ENCODE data around the gene STAT5B. TPM values are rescaled to one million over a fixed set of nuclear protein-coding genes. Genes with fewer than 3 reads are reported as not detected.

Gene STAT5B
- total and polyA plus RNA-seq, 4 donors = 18.0 to 106 (median 66.3) TPM

DNA sequence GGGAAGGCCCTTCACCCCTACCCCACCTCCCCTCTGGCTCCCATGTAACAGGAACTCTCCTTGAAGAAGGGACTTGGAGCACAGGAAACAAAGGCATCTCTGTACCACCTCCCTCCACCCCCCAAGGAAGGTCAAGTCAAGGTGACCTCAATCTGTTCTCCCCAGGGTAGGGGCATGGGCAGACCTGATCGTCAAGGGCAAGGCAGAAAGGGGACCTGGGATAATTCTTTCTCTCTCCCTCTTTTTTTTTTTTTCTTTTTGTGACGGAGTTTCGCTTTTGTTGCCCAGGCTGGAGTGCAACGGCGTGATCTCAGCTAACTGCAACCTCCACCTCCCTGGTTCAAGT, 7.8 kb upstream of the STAT5B start:
- no peaks in the 10 kb centered on the region for H3K36me3 ChIP-seq (ENCODE audit: control insufficient read depth in 1 of 2, insufficient read depth in 2 of 2, low read length in 1 of 2)
- WGBS, 2 donors = 86 to 90% methylated on average over 5 of the region's 5 CpGs
- H3K27ac ChIP-seq (ENCODE audit: low read depth in 1 of 2, low read length in 2 of 2) = no peak overlapping the region
- DNase-seq = peak; percentile 13 to 19
- no peaks in the 10 kb centered on the region for H3K4me1 ChIP-seq (ENCODE audit: control insufficient read depth in 1 of 2, insufficient read depth in 2 of 2, low read length in 2 of 2)
- no peaks in the 10 kb centered on the region for H3K27me3 ChIP-seq (ENCODE audit: control insufficient read depth in 1 of 2, insufficient read depth in 2 of 2, low read length in 1 of 2)
- intact Hi-C loops (cut with DNase I) = no loop called here
- H3K4me3 ChIP-seq (ENCODE audit: low read length in 2 of 2) = no peak overlapping the region
- ATAC-seq (ENCODE audit: low FRiP score) = no peak
- no peaks in the 10 kb centered on the region for H3K9me3 ChIP-seq (ENCODE audit: control insufficient read depth, low read length)

DNA sequence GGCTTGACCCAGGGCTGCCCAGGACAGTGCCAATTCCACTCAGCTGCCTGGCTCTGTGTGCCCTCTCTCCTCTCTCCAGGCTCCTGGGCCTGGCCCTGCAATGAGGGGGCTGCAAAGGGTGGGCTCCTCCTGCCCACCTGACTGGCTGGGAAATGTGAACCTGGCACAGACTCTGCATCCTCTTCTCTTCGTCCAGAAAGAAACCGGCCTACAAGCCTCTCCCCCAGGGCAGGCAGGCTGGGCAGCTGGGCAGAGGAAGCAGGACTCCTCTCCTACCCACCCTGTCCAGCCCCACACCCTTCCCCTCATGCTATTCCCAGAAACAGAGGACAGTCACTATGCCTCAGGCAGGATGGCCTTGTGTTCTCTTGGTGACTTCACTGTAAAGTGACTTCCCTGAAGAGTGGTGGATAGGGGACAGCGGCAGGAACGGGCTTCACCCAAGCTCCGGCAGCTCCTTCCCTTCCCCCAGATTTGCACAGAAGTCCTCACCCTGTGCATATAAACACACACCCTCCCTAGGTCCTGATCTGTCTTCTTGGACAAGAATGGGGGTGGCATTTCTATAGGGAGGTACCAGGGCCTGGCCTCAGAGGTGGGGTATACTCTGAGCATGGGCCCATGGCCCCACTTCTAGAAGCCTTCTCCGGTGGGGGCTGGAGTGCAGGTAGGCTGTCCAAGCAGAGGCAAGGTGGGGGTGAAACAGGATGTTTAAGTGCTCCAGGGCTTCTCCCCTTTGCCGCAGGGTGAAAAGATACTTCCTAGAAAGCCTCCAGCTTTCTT, 7.2 kb upstream of the STAT5B start:
- intact Hi-C loops (cut with DNase I) = no loop called here
- H3K4me3 ChIP-seq (ENCODE audit: low read length in 2 of 2) = no peak overlapping the region
- no peaks in the 10 kb centered on the region for H3K4me1 ChIP-seq (ENCODE audit: control insufficient read depth in 1 of 2, insufficient read depth in 2 of 2, low read length in 2 of 2)
- no peaks in the 10 kb centered on the region for H3K36me3 ChIP-seq (ENCODE audit: control insufficient read depth in 1 of 2, insufficient read depth in 2 of 2, low read length in 1 of 2)
- peak; percentile 24 to 64 for DNase-seq
- no peak overlapping the region for H3K27ac ChIP-seq (ENCODE audit: low read depth in 1 of 2, low read length in 2 of 2)
- WGBS, 2 donors = 86 to 89% methylated on average over 7 of the region's 7 CpGs
- ATAC-seq (ENCODE audit: low FRiP score) = no peak
- H3K27me3 ChIP-seq (ENCODE audit: control insufficient read depth in 1 of 2, insufficient read depth in 2 of 2, low read length in 1 of 2) = no peaks in the 10 kb centered on the region
- no peaks in the 10 kb centered on the region for H3K9me3 ChIP-seq (ENCODE audit: control insufficient read depth, low read length)

DNA sequence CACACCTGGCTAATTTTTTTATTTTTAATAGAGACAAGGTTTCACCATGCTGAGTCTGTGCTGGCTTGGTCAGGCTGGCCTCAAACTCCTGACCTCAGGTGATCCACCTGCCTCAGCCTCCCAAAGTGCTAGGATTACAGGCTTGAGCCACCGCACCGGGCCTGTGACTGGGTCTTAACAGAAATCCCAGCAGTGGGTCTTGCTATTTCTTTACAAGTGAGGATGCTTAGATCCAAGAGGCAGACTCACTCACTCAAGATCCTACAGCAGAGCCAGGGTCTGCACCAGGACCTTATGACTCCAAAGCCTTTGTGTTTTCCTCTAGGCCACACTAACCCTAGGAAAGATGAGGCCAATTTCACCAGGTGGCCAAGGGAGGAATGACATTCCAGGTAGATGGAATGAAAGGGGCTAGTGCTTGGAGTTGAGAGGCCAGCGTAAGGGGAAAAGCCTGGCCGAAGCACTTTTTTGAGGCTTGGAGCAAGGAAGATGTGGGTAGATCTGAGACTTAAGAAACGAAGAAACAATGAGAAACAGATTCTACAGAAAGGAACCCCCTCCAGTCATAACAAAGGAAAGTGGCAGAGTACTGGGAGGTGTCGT, 6.4 kb upstream of the STAT5B start:
- intact Hi-C loops (cut with DNase I) = no loop called here
- DNase-seq = peak; percentile 5 to 25
- 90 to 94% methylated on average over 6 of the region's 6 CpGs for WGBS, 2 donors
- H3K27ac ChIP-seq (ENCODE audit: low read depth in 1 of 2, low read length in 2 of 2) = no peak overlapping the region
- no peak for ATAC-seq (ENCODE audit: low FRiP score)
- no peaks in the 10 kb centered on the region for H3K27me3 ChIP-seq (ENCODE audit: control insufficient read depth in 1 of 2, insufficient read depth in 2 of 2, low read length in 1 of 2)
- no peaks in the 10 kb centered on the region for H3K4me1 ChIP-seq (ENCODE audit: control insufficient read depth in 1 of 2, insufficient read depth in 2 of 2, low read length in 2 of 2)
- no peaks in the 10 kb centered on the region for H3K36me3 ChIP-seq (ENCODE audit: control insufficient read depth in 1 of 2, insufficient read depth in 2 of 2, low read length in 1 of 2)
- no peak overlapping the region for H3K4me3 ChIP-seq (ENCODE audit: low read length in 2 of 2)
- H3K9me3 ChIP-seq (ENCODE audit: control insufficient read depth, low read length) = no peaks in the 10 kb centered on the region

DNA sequence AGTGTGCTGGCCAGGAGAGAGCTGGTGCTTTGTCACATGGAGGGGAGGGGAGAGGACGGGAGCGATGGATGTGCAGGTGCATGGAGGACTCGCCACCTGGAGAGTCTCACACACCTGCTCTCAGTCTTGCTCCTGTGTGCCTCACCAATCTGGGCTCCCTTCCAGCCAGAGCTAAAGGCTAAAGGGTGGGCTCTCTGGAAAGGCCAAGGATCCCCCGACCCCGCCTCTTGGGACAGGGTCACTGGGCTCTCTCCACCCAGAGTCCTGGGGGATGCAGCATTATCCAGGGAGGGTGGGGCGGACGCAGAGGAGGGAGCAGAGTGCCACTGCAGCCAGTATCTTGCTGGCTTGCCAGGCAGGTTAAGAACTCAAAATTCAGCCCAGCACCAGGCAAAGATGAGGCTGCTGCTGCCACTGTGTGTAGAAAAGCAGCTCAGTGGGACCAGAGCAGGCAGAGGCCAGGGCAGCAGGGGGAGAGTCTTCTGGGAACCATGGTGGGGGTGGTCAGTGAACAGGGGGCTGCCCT, 5.4 kb upstream of the STAT5B start:
- Histone ChIP-seq H3K36me3 (ENCODE audit: control insufficient read depth in 1 of 2, insufficient read depth in 2 of 2, low read length in 1 of 2) (no peaks in the 10 kb centered on the region), H3K9me3 (ENCODE audit: control insufficient read depth, low read length) (no peaks in the 10 kb centered on the region), H3K27me3 (ENCODE audit: control insufficient read depth in 1 of 2, insufficient read depth in 2 of 2, low read length in 1 of 2) (no peaks in the 10 kb centered on the region), H3K4me1 (ENCODE audit: control insufficient read depth in 1 of 2, insufficient read depth in 2 of 2, low read length in 2 of 2) (no peaks in the 10 kb centered on the region), H3K4me3 (ENCODE audit: low read length in 2 of 2) (no peak overlapping the region), H3K27ac (ENCODE audit: low read depth in 1 of 2, low read length in 2 of 2) (no peak overlapping the region)
- intact Hi-C loops (cut with DNase I) = no loop called here
- DNase-seq (peak; percentile 38 to 56), ATAC-seq (ENCODE audit: low FRiP score) (no peak)
- 87 to 92% methylated on average over 7 of the region's 7 CpGs for WGBS, 2 donors

DNA sequence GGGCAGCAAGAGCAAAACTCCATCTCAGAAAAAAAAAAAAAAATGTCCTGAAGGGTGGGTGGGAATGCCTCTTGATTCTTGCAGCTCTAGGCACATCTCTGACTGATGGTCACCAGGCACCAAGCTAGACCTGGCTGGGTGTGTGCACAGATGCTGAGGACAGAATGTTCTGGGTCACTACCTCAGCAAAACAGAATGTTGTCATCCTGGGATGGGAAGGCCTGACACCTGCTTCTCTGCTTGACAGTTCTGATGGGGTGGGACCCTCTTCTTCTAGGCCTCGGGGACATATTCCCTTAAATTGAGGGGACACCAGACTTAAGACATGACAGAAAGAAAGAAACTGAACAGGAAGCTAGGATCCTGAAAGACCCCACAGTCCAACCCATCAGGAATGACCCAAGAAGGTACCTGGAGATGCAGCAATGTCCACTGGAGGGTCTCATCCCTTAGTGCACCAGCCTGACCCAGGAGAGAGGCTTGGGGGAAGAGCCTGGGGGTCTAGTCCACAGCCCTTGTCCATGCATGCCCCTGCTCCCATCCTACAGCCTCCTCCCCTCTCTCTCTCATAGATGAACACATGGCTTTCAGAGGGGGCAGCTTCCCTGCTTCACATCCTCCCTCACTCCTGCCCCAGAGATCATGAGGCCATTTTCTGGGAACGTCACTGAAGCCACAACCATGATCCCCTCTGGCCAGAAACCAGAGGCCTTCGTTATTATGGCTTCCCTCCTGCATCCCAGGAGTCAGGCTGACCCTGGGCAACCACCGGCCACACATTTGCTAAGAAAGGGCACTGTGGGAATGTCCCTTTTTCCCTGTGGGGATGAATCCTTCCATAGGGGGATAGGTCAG, 3.8 kb upstream of the STAT5B start:
- no peaks in the 10 kb centered on the region for H3K27me3 ChIP-seq (ENCODE audit: control insufficient read depth in 1 of 2, insufficient read depth in 2 of 2, low read length in 1 of 2)
- no peaks in the 10 kb centered on the region for H3K9me3 ChIP-seq (ENCODE audit: control insufficient read depth, low read length)
- intact Hi-C loops (cut with DNase I) = no loop called here
- no peak overlapping the region for H3K4me3 ChIP-seq (ENCODE audit: low read length in 2 of 2)
- no peaks in the 10 kb centered on the region for H3K36me3 ChIP-seq (ENCODE audit: control insufficient read depth in 1 of 2, insufficient read depth in 2 of 2, low read length in 1 of 2)
- ATAC-seq (ENCODE audit: low FRiP score) (no peak), DNase-seq (peak; percentile 23 to 31)
- peaks cover 0 to under 1% of the 10 kb centered on the region in 2 donors for H3K4me1 ChIP-seq (ENCODE audit: control insufficient read depth in 1 of 2, insufficient read depth in 2 of 2, low read length in 2 of 2)
- 85 to 93% methylated on average over 4 of the region's 4 CpGs for WGBS, 2 donors
- no peak overlapping the region for H3K27ac ChIP-seq (ENCODE audit: low read depth in 1 of 2, low read length in 2 of 2)

DNA sequence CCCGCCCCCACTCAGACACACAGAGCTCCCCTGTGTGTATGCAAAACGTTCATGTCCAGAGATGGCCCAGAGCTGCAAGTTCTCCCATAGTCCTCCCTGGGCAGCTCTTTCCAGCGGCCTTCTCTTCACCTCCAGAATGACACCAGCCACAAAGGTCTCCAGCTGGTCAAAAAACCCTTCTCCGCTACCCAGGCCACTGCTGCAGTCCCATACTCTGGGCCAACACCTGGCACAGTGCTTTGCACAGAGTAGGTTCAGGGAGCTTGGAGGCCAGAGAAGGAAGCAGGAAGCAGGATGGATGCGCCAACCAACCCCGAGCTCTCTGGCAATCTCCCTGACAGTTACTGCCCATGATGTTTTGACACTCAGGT, 1.1 kb upstream of the STAT5B start:
- Histone ChIP-seq H3K9me3 (ENCODE audit: control insufficient read depth, low read length) (no peaks in the 10 kb centered on the region), H3K36me3 (ENCODE audit: control insufficient read depth in 1 of 2, insufficient read depth in 2 of 2, low read length in 1 of 2) (no peaks in the 10 kb centered on the region), H3K27me3 (ENCODE audit: control insufficient read depth in 1 of 2, insufficient read depth in 2 of 2, low read length in 1 of 2) (no peaks in the 10 kb centered on the region), H3K4me3 (ENCODE audit: low read length in 2 of 2) (no peak overlapping the region), H3K4me1 (ENCODE audit: control insufficient read depth in 1 of 2, insufficient read depth in 2 of 2, low read length in 2 of 2) (peaks cover 0 to 4% of the 10 kb centered on the region in 2 donors), H3K27ac (ENCODE audit: low read depth in 1 of 2, low read length in 2 of 2) (no peak overlapping the region)
- DNase-seq (no peak), ATAC-seq (ENCODE audit: low FRiP score) (peak; percentile 1)
- 54 to 57% methylated on average over 6 of the region's 6 CpGs for WGBS, 2 donors
- intact Hi-C loops (cut with DNase I) = no loop called here

DNA sequence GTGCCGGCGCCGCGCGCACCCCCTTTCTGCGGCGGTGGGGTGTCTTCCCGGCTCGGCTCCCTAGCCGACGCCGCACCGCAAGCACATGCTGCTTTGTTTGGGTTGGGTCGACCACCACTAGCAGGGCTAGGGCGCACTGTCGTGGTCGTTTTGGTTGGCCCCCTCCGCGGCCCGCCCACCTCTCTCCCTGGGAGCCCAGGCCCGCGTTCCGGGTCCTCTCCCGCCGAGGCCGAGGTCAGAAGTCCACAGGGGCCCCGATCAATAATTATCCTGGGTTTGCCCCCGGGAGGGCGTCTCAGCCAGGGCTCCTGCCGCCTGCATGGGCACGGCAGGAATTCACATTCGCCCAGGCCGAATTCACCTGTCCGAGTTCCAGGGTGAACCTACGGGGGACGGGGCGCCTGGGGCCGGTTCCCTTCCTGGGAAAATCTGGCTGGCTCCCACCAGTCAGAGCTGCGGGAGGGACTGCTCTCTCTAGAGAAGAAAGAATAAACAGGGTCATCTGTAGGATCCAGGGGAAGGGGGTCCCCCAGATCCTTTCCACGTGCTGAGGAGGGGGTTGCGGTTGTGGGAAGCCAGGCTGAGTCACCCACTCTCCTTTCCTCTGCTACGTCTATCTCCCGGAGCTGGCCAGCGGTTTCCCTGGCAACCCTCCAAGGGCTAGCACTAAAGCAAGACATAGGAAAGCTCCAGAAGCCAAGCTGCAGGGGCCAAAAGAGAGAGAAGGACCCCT, 584 bp upstream of the STAT5B start:
- Histone ChIP-seq H3K36me3 (ENCODE audit: control insufficient read depth in 1 of 2, insufficient read depth in 2 of 2, low read length in 1 of 2) (no peaks in the 10 kb centered on the region), H3K4me1 (ENCODE audit: control insufficient read depth in 1 of 2, insufficient read depth in 2 of 2, low read length in 2 of 2) (peaks cover 0 to 4% of the 10 kb centered on the region in 2 donors), H3K27me3 (ENCODE audit: control insufficient read depth in 1 of 2, insufficient read depth in 2 of 2, low read length in 1 of 2) (no peaks in the 10 kb centered on the region), H3K9me3 (ENCODE audit: control insufficient read depth, low read length) (no peaks in the 10 kb centered on the region), H3K27ac (ENCODE audit: low read depth in 1 of 2, low read length in 2 of 2) (peak overlapping the region in 1 of 2 donors; percentile 37), H3K4me3 (ENCODE audit: low read length in 2 of 2) (peak overlapping the region; percentile 69 to 95)
- ATAC-seq (ENCODE audit: low FRiP score) (peak; percentile 17), DNase-seq (peak; percentile 88 to 91)
- intact Hi-C loops (cut with DNase I) = no loop called here
- WGBS, 2 donors = 0 to 1% methylated on average over 44 of the region's 44 CpGs
